Smooth muscle cell of the pulmonary artery (primary cell): ENCODE measurements around the gene NTNG2. TPM values are rescaled to one million over a fixed set of nuclear protein-coding genes. Genes with fewer than 3 reads are reported as not detected.

Source experiments
- total RNA-seq: library from RNA; depleted of rRNA; stranded (reverse); fragments of >200 nt; gene quantifications from 2 replicates; pipeline ENCODE4 v1.2.3, GENCODE V29; 2014

NTNG2 gene
- total RNA-seq, result 3.4 and 3.8 TPM in 2 replicates

GRCh38 chr9:132161743-132162184, at the start of gene NTNG2:
Gene NTNG2, plus strand, starts transcription at chr9:132162058. Its CDS starts 4,774 bp downstream, at chr9:132166832.

Other genes with a start within 250 kb of the NTNG2 start
- gene MED27, start 82.2 kb upstream of the NTNG2 start, total RNA-seq, result 14.6 and 15.2 TPM in 2 replicates
- gene SETX, start 192.9 kb downstream of the NTNG2 start, total RNA-seq, result 57.8 and 77.6 TPM in 2 replicates
- 7.2 and 8.0 TPM in 2 replicates for gene TTF1, start 244.8 kb downstream of the NTNG2 start, total RNA-seq
- 0.13 TPM in 2 replicates for gene CFAP77, start 248.2 kb downstream of the NTNG2 start, total RNA-seq